HEK293 (cell line): ENCODE measurements around the gene CCDC122.

ENCODE experiments used
- CTCF ChIA-PET: fragments of 350-600 bp; formaldehyde crosslinking; extraction: SDS; loops from one replicate; lab custom pipeline; 2021; ENCODE audit warnings: antibody characterized with exemption; lab: Yijun Ruan, JAX
- POLR2A ChIA-PET: fragments of 300-600 bp; formaldehyde crosslinking; extraction: SDS; loops from one replicate; lab custom pipeline; 2020; ENCODE audit warnings: antibody characterized with exemption, inconsistent platforms; lab: Yijun Ruan, JAX
- H3K27ac ChIP-seq: fragments of 200-500 bp; sonication (Bioruptor generic); 2 replicates; pipeline ENCODE4 v1.5.1; 2014; ENCODE audit warnings: low read depth, low read length, control low read depth, inconsistent platforms; ENCODE audit errors: extremely low read depth
- H3K36me3 ChIP-seq, 2 experiments: fragments of 200-500 bp in 1 of 2; sonication (Bioruptor generic) in 1 of 2; 1 replicate in 1 of 2; 2 replicates in 1 of 2; pipeline ENCODE4 v1.5.1; 2014 to 2017; ENCODE audit warnings: inconsistent platforms in 2 of 2, low read length in 2 of 2; ENCODE audit not compliant: control insufficient read depth in 2 of 2, insufficient read depth in 1 of 2
- H3K4me1 ChIP-seq: fragments of 200-500 bp; sonication (Bioruptor generic); 2 replicates; pipeline ENCODE4 v1.5.1; 2014; ENCODE audit warnings: mild to moderate bottlenecking, low read length, inconsistent platforms; ENCODE audit not compliant: control insufficient read depth, insufficient read depth
- H3K4me3 ChIP-seq: 2 replicates; pipeline ENCODE4 v1.5.1; 2011; ENCODE audit warnings: low read depth, mild to moderate bottlenecking, control low read depth, low read length, moderate library complexity
- H3K9me3 ChIP-seq: fragments of 200-500 bp; sonication (Bioruptor generic); 2 replicates; pipeline ENCODE4 v1.5.1; 2014; ENCODE audit warnings: low read depth, low read length, inconsistent platforms; ENCODE audit not compliant: control insufficient read depth, insufficient read depth
- GFI1B ChIP-seq: fragments of 450-650 bp; formaldehyde crosslinking; IDR thresholded peaks from 2 replicates; pipeline ENCODE4 v1.5.1; 2016; ENCODE audit warnings: missing biosample characterization, missing genetic modification characterization
- GLIS1 ChIP-seq: fragments of 450-650 bp; formaldehyde crosslinking; IDR thresholded peaks from 2 replicates; pipeline ENCODE4 v1.5.1; 2016; ENCODE audit warnings: missing biosample characterization, missing genetic modification characterization
- KLF17 ChIP-seq: fragments of 450-650 bp; formaldehyde crosslinking; IDR thresholded peaks from 2 replicates; pipeline ENCODE4 v1.5.1; 2016; ENCODE audit warnings: missing biosample characterization, missing genetic modification characterization
- MYNN ChIP-seq: fragments of 450-650 bp; formaldehyde crosslinking; IDR thresholded peaks from 2 replicates; pipeline ENCODE4 v1.5.1; 2016; ENCODE audit warnings: missing biosample characterization, missing genetic modification characterization, borderline replicate concordance
- OVOL3 ChIP-seq: fragments of 450-650 bp; formaldehyde crosslinking; IDR thresholded peaks from 2 replicates; pipeline ENCODE4 v1.5.1; 2016; ENCODE audit warnings: missing biosample characterization, missing genetic modification characterization
- PRDM6 ChIP-seq: fragments of 450-650 bp; formaldehyde crosslinking; IDR thresholded peaks from 2 replicates; pipeline ENCODE4 v1.5.1; 2017; ENCODE audit warnings: missing biosample characterization, missing genetic modification characterization
- REPIN1 ChIP-seq: fragments of 450-650 bp; formaldehyde crosslinking; IDR thresholded peaks from 2 replicates; pipeline ENCODE4 v1.5.1; 2017; ENCODE audit warnings: missing biosample characterization, missing genetic modification characterization, low read depth
- YY2 ChIP-seq: fragments of 450-650 bp; formaldehyde crosslinking; IDR thresholded peaks from 2 replicates; pipeline ENCODE4 v1.5.1; 2016; ENCODE audit warnings: missing biosample characterization, missing genetic modification characterization
- ZBTB11 ChIP-seq: fragments of 450-650 bp; formaldehyde crosslinking; conservative IDR thresholded peaks from 2 replicates; pipeline ENCODE4 v1.5.1; 2016; ENCODE audit warnings: low read depth, missing biosample characterization, missing genetic modification characterization
- ZBTB44 ChIP-seq: fragments of 450-650 bp; IDR thresholded peaks from 2 replicates; pipeline ENCODE4 v1.5.1; 2018; ENCODE audit warnings: missing biosample characterization, mild to moderate bottlenecking, missing genetic modification characterization
- ZBTB48 ChIP-seq: fragments of 450-650 bp; formaldehyde crosslinking; IDR thresholded peaks from 2 replicates; pipeline ENCODE4 v1.5.1; 2016; ENCODE audit warnings: missing biosample characterization, missing genetic modification characterization
- ZFP3 ChIP-seq: fragments of 450-650 bp; formaldehyde crosslinking; IDR thresholded peaks from 2 replicates; pipeline ENCODE4 v1.5.1; 2016; ENCODE audit warnings: low read depth, missing biosample characterization, missing genetic modification characterization
- ZNF157 ChIP-seq: fragments of 450-650 bp; formaldehyde crosslinking; IDR thresholded peaks from 2 replicates; pipeline ENCODE4 v1.5.1; 2016; ENCODE audit warnings: missing biosample characterization, missing genetic modification characterization
- ZNF18 ChIP-seq: fragments of 450-650 bp; formaldehyde crosslinking; IDR thresholded peaks from 2 replicates; pipeline ENCODE4 v1.5.1; 2016; ENCODE audit warnings: missing biosample characterization, missing genetic modification characterization
- ZNF19 ChIP-seq: fragments of 450-650 bp; formaldehyde crosslinking; IDR thresholded peaks from 2 replicates; pipeline ENCODE4; 2016; ENCODE audit warnings: missing biosample characterization, missing genetic modification characterization, low read depth
- ZNF266 ChIP-seq: fragments of 450-650 bp; formaldehyde crosslinking; IDR thresholded peaks from 2 replicates; pipeline ENCODE4 v1.5.1; 2016; ENCODE audit warnings: missing biosample characterization, missing genetic modification characterization, low read depth
- ZNF341 ChIP-seq: fragments of 450-650 bp; formaldehyde crosslinking; IDR thresholded peaks from 2 replicates; pipeline ENCODE4; 2016; ENCODE audit warnings: low read depth, missing biosample characterization, missing genetic modification characterization
- ZNF354C ChIP-seq: fragments of 450-650 bp; formaldehyde crosslinking; IDR thresholded peaks from 2 replicates; pipeline ENCODE4 v1.5.1; 2016; ENCODE audit warnings: missing biosample characterization, missing genetic modification characterization, low read depth, borderline replicate concordance
- ZNF529 ChIP-seq: fragments of 450-650 bp; formaldehyde crosslinking; IDR thresholded peaks from 2 replicates; pipeline ENCODE4 v1.5.1; 2017; ENCODE audit warnings: missing genetic modification characterization, missing biosample characterization; ENCODE audit not compliant: insufficient replicate concordance
- ZNF600 ChIP-seq: fragments of 450-650 bp; formaldehyde crosslinking; IDR thresholded peaks from 2 replicates; pipeline ENCODE4 v1.5.1; 2016; ENCODE audit warnings: missing biosample characterization, missing genetic modification characterization
- ZNF776 ChIP-seq: fragments of 450-650 bp; formaldehyde crosslinking; IDR thresholded peaks from 2 replicates; pipeline ENCODE4 v1.5.0; 2017; ENCODE audit warnings: missing biosample characterization, missing genetic modification characterization, borderline replicate concordance
- ZNF791 ChIP-seq: fragments of 450-650 bp; formaldehyde crosslinking; IDR thresholded peaks from 2 replicates; pipeline ENCODE4 v1.5.1; 2016; ENCODE audit warnings: missing biosample characterization, missing genetic modification characterization
- ZSCAN16 ChIP-seq: fragments of 450-650 bp; formaldehyde crosslinking; IDR thresholded peaks from 2 replicates; pipeline ENCODE4 v1.5.1; 2016; ENCODE audit warnings: missing biosample characterization, missing genetic modification characterization

Gene CCDC122

GRCh38 chr13:43916828-43917227, 37.3 kb upstream of the CCDC122 start:
- CTCF ChIA-PET: interaction anchor here (0.6 kb wide), 1 partner anchor 521 kb away, joined by 3 read pairs; no protein-coding TSS in a partner anchor
- H3K4me1 ChIP-seq: no peaks in the 10 kb centered on the region
- no peaks in the 10 kb centered on the region for H3K9me3 ChIP-seq
- TF ChIP-seq PRDM6 (tag by site-specific recombination): no peak
- TF ChIP-seq ZNF266 (tag by site-specific recombination): no peak
- TF ChIP-seq ZNF157: no peak
- no peak for TF ChIP-seq ZBTB11 (tag by site-specific recombination)
- no peak for TF ChIP-seq ZNF529
- TF ChIP-seq ZNF18: no peak
- TF ChIP-seq OVOL3 (tag by site-specific recombination): no peak
- no peak for TF ChIP-seq KLF17 (tag by site-specific recombination)
- no peak for TF ChIP-seq ZNF791 (tag by site-specific recombination)
- TF ChIP-seq ZSCAN16 (tag by site-specific recombination): no peak
- no peak for TF ChIP-seq GFI1B (tag by site-specific recombination)
- no peak overlapping the region for H3K4me3 ChIP-seq
- no peaks in the 10 kb centered on the region for H3K36me3 ChIP-seq
- H3K27ac ChIP-seq: no peak overlapping the region
- POLR2A ChIA-PET: interaction anchor here (0.7 kb wide), 1 partner anchor 129 kb away, joined by 3 read pairs; no protein-coding TSS in a partner anchor

GRCh38 chr13:43915451-43915850, 35.9 kb upstream of the CCDC122 start:
- H3K9me3 ChIP-seq: no peaks in the 10 kb centered on the region
- no peaks in the 10 kb centered on the region for H3K4me1 ChIP-seq
- H3K27ac ChIP-seq: no peak overlapping the region
- no peak overlapping the region for H3K4me3 ChIP-seq
- H3K36me3 ChIP-seq: no peaks in the 10 kb centered on the region
- POLR2A ChIA-PET: interaction anchor here (0.6 kb wide), 1 partner anchor 128 kb away, joined by 3 read pairs; no protein-coding TSS in a partner anchor
- CTCF ChIA-PET: interaction anchor here (1.1 kb wide), 1 partner anchor 555 kb away, joined by 3 read pairs; no protein-coding TSS in a partner anchor
- no peak for TF ChIP-seq ZFP3 (tag by site-specific recombination)
- TF ChIP-seq MYNN: no peak
- TF ChIP-seq ZBTB48 (tag by site-specific recombination): no peak
- no peak for TF ChIP-seq PRDM6 (tag by site-specific recombination)
- TF ChIP-seq ZNF776: no peak
- TF ChIP-seq ZNF600 (tag by site-specific recombination): no peak
- no peak for TF ChIP-seq YY2
- no peak for TF ChIP-seq REPIN1 (tag by site-specific recombination)
- no peak for TF ChIP-seq ZNF341 (tag by site-specific recombination)
- no peak for TF ChIP-seq ZNF354C (tag by site-specific recombination)
- no peak for TF ChIP-seq ZNF19 (tag by site-specific recombination)
- TF ChIP-seq ZBTB44 (tag by site-specific recombination): no peak
- TF ChIP-seq KLF17 (tag by site-specific recombination): no peak
- TF ChIP-seq GLIS1 (tag by site-specific recombination): no peak
